NCI-H187 (cell line): ENCODE measurements around the gene IQSEC3.

ENCODE experiments used
- DNase-seq, 2 experiments: peaks; one replicate each; lab custom pipeline; 2025; lab: John Stamatoyannopoulos, UW

Gene IQSEC3

DNA sequence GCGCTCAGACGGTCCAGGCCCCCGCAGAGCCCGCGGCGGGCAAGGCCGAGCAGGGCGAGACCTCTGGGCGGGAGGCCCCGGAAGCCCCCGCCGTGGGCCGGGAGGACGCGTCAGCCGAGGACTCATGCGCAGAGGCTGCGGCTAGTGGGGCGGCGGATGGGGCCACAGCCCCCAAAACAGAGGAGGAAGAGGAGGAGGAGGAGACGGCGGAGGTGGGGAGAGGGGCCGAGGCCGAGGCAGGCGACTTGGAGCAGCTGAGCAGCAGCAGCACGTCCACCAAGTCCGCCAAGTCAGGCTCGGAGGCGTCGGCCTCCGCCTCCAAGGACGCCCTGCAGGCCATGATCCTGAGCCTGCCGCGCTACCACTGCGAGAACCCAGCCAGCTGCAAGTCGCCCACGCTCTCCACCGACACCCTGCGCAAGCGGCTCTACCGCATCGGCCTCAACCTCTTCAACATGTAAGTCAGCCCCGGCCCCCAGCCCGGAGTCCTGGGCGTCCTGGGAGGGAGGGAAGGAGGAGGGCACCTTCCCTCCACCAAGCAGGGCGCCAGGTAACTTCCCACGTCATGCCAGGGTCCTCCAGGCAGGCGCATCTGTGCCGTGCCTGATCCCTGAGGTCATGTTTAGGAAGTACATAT is 72.4 kb downstream of the IQSEC3 start:
- DNase-seq: no peak

DNA sequence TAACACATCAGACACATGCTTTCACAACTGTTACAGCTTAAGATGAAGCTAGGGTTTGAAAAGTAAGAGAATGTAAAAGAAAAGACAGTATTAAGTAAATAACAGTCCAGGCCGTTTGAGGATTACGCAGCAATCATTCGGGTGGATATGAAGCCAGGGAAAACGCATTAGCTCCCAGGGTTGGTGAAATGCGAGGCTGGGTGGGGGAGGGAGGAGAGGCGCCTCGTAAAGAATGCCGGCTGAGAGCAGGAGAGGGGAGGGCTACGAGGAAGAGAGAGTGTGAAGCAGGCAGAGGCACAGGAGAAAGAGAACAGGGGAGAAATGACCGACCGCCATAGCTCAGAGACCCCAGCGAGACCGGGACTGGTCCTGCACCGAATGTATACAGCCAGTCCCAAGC is 73.0 kb downstream of the IQSEC3 start:
- DNase-seq: peak in 1 of 2 experiments; percentile 45

DNA sequence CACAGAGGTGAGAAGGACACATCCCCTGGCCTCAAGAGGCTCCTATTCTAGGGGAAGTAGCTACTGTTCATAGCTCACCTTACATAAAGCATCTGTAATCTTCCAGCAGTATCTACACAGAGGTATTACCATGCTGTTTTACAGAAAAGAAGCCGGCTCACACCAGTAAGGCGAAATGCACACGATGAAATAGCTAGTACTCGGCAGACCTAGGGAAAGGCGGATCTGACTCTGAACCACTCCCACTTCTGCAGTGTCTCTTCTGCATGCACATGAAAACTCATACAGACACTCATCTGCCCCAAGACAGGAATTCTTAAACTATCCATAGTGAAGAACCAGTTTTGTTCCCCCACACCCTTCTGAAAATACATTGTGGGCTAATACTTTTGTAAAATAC is 73.6 kb downstream of the IQSEC3 start:
- DNase-seq: no peak

DNA sequence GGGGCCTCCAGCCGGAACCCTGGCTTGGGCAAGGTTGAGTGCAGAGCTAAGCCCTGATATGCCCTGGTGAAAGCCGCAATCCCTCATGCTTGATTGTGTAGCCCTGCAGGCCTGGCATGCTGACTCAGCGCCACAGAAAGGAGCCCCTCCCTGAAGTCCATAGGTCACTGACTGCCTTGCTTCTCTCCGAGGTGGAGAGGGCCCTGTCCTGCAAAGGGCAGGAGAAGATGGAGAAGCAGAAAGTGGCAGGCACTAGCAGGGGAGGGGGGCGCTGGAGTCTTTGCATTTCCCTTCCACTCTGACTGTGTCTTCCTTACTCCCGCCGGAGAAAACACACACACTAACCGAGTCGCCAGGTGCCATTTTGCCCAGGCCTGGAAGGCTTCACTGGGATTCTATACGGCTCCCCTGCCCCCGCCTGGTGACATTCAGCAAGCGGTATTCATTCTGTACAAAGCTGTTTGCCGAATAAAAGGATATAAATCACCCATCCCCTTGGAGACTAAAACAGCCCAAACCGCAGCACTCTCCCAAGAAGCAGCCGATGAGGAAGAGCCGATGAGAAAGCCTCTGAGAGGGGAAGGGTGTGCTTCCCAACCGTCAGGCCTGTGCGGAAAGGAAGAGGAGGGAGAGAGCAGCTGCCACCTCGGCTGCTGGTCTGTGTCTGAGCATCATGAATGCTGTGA is 77.5 kb downstream of the IQSEC3 start:
- DNase-seq: peak; percentile 88 to 91

DNA sequence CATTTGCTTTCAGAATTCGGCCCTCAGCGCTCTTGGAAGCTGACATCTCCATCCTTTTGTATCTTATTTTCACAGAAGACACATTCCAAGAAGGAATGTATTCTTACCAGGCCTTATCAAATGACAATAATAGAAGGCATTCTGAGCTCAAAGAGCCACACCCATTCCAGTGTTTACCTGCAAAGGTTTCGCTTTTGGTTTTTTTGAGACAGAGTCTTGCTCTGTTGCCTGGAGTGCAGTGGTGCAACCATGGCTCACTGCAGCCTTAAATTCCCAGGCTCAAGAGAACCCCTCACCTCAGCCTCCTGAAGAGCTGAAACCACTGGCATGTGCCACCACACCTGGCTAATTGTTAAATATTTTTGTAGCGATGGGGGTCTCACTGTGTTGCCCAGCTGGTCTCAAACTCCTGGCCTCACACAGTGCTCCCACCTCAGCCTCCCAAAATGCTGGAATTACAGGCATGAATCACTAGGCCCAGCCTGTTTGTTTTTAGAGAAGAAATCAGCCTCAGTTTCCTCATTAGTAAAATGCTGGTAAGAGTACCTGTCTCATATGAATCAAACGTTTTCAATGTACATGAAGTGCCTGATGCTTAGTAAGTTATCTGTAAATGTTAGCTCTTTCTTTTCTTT is 78.2 kb downstream of the IQSEC3 start:
- DNase-seq: peak in 1 of 2 experiments; percentile 81

DNA sequence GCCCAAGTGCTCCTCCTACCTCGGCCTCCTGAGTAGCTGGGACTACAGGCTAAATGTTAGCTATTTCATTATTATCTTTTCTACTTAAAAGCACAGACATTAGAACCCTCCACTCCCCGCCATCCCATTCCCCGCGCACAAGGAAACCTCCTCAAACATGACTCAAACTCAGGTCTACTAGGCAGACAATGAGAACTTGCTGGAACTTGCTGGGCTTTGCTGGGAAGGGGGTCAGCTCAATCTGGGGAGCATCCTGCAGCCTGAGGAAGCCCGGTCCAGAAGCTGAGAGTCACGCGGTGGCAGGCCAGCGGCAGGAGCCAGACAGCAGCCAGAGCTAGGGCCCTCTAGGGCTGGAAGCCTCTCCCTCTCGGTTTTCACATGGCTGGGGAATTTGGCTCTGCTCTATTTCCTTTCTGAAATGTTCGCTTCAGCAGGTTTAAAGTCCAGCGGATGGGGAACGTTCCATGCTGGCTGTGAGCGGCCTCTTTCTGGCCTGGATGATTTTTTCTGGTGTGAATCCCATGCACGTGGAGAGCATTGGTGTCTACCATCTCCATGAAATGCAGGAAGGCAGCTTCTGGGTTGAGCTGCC is 78.9 kb downstream of the IQSEC3 start:
- no peak for DNase-seq

DNA sequence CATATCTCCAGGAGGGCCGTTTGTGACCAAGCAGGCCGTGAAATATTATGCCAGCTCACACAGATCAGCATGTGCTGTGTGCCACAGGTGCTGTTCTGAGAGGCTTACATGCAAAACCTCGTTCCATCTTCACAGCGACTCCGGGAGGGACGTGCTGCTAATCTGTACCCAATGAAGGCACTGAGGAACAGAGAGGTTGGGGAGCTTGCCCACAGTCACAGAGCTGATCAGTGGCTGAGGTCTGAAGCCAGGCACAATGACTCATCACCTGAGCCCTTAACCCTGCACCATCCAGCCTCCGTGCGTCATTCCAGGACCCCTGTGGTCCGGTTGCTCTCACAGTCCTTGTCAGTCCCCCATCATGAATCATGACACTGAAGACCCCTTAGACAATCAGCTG is 80.7 kb downstream of the IQSEC3 start:
- no peak for DNase-seq

DNA sequence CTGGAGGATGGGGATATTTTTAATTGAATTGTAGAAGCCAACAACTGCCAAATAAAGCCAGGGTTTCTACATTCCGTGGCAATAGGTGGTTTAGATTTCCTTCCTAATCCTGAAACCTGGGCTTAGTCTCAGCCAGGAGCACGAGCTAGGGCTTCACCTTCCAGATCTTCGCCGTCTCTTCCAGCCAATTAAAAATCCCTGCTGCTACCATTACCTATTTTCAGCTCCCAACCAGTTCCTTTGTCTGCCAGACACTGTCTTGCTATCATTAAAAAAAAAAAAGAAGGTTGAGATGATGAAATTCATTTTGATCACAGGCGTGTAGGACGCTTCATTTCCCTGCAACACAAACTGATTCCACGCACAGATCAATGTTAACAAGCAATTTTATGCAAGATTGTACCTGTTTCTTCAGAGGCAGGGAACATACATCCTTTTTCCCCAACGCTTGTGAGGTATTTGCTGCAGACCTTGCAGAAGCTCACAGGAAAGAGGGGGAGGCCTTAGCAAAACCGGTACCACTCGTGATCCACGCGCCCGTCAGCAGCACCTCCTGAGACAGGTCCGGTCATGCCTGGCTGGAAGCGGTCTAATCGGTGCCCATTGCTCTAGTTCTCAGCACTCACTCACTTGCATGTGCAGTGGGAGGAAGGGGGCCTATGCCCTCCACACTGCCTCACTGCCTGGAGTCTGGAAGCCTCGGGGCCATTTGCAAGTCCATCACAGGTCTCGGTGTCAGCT is 82.3 kb downstream of the IQSEC3 start:
- DNase-seq: no peak

DNA sequence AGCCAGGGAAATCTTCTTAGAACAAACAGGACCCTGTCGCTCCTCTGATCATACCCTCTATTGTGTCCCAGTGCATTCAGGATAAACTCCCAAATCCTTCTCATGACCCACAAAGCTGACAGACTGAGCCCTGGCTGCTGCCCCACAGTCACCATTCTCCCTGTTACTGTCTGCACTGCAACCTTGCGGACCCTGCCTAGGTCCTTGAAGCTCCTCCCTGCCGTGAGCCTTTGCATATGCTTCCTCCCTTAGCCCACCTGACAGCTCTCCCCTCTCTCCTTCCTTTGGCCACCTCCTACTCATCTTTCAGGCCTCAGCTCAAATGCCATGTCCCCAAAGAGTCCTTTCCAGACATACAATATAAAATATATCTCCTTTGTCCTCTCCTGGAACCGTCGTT is 85.0 kb downstream of the IQSEC3 start:
- no peak for DNase-seq

DNA sequence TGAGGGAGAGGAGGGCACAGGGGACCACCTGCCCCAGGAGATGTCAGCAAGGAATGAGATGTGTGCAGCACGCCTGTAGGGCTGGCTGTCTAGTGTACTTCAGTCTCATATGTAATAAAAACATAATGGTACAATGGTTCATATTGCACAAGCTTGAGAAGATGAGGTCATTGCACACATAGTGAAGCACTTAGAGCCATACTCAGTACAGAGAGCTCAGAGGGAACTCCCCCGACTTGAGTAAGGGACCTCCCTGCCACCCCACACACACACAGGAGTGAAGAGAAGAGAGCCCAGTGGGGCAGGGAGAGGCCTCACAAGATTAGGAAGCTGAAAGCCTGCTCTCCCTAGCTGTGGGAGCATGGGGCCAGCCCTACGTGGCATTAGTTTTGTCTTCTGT is 85.9 kb downstream of the IQSEC3 start:
- no peak for DNase-seq

DNA sequence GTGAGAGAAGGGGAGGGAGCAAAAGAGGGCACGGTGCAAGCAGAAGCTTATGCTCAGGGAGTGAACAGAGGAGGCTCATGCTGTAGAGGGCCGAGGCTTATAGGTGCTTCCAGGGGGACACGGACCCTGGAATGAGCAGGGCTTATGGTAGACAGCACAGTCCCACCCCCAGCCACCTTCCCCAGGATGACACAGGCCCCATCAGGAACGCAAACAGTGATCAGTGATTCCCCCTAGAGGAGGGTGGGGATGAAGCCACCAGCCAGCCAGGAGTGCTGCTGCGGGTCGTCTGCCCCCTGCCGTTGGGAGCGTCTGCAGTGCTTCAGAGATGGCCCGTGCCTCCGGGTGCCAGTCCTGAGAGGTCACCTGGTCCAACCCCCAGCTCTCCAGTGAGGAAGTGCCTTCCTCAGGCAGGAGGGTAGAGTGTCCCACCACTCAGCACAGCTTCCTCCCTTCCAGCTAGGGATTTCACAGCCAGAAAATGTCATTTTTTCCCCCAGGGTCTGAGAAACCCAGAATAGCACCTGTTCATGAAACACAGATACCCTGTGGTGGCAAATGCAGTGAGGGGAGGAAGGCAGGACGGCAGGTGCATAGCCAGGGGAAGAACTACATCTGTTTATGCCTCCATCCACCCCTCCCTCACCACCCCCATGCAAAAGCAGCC is 86.6 kb downstream of the IQSEC3 start:
- DNase-seq: peak; percentile 44 to 74

DNA sequence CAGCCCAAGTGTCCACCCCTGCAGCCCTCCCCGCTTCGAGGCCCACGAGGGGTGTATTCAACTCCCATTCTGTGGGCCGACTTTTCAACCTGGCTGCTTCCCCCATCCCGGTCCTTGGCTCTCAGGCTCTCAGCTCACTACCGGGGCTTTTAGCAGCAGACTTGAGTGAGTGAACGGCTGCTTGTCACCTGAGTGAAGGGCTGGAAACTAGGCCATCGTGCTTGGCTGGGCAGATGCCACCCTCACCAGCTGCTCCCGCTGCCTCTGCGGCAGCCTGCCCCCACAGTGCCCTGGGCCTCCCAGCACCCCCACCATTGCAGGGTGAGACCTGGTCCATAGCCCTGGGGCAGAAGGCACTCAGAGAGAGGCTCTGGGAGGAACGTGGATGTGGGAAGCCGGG is 87.5 kb downstream of the IQSEC3 start:
- no peak for DNase-seq

DNA sequence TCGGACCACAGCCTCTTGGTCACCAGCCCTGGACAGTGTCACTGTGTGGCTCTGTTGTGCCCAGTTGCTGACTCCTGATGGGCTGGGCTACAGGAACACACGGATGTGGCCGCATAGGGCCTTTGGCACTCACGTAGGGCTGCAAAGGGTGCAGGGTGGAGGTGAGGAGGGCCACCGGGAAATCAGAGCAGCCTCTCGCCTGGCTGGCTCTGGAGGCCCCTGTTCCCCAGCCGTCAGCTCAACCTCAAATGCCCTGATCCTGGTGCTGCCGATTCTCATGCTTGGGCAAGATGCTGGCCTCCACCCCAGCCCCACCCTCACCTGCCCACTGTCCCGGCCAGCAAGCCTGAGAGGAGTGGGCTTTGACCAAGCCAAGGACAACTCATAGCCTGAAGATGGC is 88.4 kb downstream of the IQSEC3 start:
- no peak for DNase-seq

DNA sequence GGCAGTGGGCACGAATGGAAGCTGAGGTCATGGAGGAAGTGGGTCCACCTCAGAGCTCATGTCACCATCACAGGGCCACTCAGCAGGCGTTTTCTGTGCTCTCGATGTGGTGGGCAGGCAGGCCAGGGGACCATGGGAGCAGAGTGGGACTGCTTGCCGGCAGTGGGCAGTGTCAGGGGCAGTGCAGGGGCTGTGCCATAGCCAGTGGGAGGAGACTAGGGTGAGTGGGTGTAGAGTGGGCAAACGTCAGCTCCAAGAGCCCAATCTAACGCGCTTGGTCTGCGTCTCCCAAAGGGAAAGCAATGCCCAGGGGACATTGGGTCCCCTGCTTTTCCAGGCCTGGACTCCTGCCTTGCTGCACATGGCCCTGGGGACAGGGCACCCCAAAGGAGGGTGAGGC is 89.1 kb downstream of the IQSEC3 start:
- DNase-seq: no peak

DNA sequence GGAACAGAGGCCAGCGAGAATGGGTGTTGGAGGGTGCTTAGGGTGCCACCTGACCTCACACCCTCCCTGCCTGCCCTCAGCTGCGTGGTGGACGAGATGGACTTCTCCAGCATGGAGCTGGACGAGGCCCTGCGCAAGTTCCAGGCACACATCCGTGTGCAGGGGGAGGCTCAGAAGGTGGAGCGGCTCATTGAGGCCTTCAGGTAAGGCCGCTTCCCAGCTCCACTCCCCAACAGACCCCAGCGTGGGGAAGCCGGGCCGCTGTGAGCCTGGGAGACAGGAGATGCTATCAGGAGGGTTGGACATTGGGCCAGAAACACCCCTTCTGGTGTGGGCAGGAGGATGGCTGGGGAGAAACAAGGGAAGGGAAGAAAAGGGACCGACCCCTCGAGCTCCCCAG is 90.4 kb downstream of the IQSEC3 start:
- DNase-seq: no peak

DNA sequence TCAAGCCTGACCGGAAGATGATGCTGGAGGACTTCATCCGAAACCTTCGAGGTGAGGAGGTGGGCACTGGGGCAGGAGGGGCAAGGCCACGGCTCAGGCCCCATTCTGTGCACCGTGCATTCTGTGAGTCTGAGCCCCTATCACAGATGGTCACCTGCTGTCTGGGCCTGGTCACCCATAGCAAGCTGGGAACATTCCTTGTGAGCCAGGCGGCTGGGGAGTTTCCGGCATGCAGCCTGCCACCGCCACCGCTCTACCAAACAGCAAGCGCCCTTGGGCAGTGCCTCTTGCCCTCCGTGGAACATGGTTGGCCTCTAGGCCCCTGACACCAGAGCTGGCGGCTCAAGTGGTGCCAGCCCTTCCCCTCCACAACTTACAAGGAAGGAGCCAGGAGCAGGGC is 91.1 kb downstream of the IQSEC3 start:
- DNase-seq: no peak

DNA sequence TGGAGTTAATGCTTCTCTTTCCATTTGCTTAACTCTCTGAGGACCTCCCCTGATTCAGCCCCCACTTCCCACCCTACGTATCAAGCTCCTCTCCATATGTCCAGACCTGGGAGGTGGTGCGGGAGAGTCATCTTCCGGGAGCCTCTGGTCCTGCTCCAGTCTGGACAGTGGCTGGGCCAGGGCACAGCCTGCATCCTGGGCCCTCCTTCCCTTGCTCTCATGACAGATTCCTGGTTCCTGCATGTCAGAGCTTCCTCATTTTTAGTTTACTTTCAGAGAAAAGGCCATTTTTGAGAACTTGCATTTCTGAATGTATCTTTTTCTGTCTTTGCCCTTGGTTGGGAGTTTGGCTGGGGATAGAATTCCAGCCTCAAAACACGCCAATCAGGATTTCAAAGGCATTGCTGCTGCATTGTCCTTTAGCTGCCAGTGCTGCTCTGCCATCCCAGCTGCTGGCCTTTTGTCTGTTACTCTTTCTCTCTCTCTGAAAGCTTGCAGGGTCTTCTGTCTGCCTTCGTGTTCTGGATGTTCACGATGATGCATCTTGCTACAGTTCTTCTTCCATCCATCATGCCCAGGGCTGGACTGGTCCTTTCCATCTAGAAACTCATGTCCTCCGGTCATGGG is 92.7 kb downstream of the IQSEC3 start:
- DNase-seq: no peak

DNA sequence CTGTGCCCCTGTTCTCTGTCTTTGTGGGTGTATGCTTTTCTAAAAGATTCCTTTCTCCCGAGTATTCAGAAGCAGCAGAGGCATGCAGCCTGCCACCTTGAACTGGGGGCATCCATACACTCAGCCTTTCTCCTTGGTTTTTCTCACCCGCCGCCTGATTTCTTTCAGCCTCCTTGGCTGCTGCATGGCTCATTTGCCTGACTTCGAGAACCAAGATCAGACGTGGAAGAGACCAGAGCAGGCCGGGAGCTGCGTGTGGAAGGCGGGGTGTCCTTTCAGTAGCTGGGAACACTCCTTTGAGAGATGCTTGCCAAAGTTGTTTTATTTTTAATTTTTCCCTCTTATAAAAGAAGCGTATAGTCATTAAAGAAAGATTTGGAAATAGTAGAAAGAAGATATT is 94.3 kb downstream of the IQSEC3 start:
- no peak for DNase-seq

DNA sequence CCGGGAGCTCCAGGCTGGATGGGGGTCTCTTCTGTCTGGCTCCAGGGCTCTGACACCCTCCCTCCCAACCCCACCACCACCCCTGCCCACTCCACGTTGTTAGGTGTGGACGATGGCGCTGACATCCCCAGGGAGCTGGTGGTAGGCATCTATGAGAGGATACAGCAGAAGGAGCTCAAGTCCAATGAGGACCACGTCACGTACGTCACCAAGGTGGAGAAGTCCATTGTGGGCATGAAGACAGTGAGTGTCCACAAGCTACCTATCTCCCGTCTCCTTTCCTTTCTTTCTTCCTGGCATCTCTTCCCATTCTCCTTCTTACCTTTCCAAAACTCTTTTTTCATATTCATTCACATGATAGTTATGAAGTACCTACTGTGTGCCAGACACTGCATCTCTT is 95.3 kb downstream of the IQSEC3 start:
- DNase-seq: no peak

DNA sequence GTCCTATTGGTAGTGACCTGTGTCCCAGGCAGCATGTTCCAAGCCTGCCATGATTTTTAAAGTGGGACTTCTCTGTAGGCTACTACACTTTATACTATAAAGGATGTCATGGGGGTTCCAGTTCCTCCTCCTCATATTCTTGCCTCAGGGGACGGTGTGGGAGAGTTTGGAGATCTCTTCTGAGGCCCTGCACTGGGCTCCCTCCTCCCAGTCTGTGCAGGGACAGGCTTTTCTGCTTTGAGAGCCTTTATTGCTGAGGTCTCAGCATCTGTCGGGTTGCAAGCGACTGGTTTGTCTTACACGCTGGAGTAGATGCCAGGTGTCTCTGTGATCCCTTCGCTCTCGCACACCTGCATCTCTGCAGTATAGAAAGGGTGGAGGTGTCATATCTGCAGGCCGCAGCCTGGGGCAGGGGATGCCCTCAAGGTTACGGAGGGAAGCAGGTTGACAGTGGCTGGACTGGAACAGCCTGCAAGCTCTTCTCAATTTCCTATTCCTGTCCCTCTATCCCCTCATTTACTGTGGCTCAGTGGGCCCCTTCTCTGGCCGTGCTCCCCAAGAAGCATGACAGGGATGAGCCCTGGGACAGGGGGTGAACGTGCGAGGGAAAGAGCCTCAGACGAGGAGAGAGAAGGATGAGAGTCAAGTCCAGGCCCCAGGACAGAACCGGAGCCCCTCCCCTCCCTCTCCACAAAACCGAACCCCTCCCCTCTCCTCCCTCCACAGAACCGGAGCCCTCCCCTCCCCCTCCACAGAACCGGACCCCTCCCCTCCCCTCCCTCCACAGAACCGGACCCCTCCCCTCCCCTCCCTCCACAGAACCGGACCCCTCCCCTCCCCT is 96.1 kb downstream of the IQSEC3 start:
- DNase-seq: peak in 1 of 2 experiments; percentile 37
